GM23248 (cell line): Measurements from ENCODE around the gene OSBP2. TPM values are rescaled to one million over a fixed set of nuclear protein-coding genes. Genes with fewer than 3 reads are reported as not detected.

Source experiments
- DNase-seq: peaks from one replicate; pipeline ENCODE4 v3.0.0-alpha.2; 2015
- H2AFZ ChIP-seq: fragments of 200-600 bp; sonication (generic); 2 replicates; pipeline ENCODE4 v1.6.1; 2016; ENCODE audit warnings: antibody characterized with exemption
- H3F3A ChIP-seq: fragments of 200-600 bp; sonication (generic); 2 replicates; pipeline ENCODE4 v1.6.1; 2016; ENCODE audit warnings: mild to moderate bottlenecking, antibody characterized with exemption, mixed run types; ENCODE audit not compliant: insufficient read depth
- H3K27ac ChIP-seq: fragments of 200-600 bp; sonication (generic); 2 replicates; pipeline ENCODE4 v1.5.1; 2016; ENCODE audit warnings: mild to moderate bottlenecking
- H3K27me3 ChIP-seq: fragments of 200-600 bp; sonication (generic); replicated peaks from 2 replicates; pipeline ENCODE4 v1.6.1; 2016; ENCODE audit warnings: mild to moderate bottlenecking; ENCODE audit not compliant: insufficient read depth
- H3K36me3 ChIP-seq: fragments of 200-600 bp; sonication (generic); 2 replicates; pipeline ENCODE4 v1.6.1; 2016; ENCODE audit warnings: low read depth, mild to moderate bottlenecking
- H3K4me1 ChIP-seq: fragments of 200-600 bp; sonication (generic); 2 replicates; pipeline ENCODE4 v1.6.1; 2016; ENCODE audit warnings: mild to moderate bottlenecking; ENCODE audit not compliant: insufficient read depth
- H3K4me2 ChIP-seq: fragments of 200-600 bp; sonication (generic); one replicate; pipeline ENCODE4 v1.6.1; 2016; ENCODE audit warnings: mild to moderate bottlenecking; ENCODE audit not compliant: unreplicated experiment
- H3K4me3 ChIP-seq: fragments of 200-600 bp; sonication (generic); 2 replicates; pipeline ENCODE4 v1.5.1; 2016; ENCODE audit warnings: mild to moderate bottlenecking
- H3K79me2 ChIP-seq: fragments of 200-600 bp; sonication (generic); 2 replicates; pipeline ENCODE4 v1.6.1; 2016; ENCODE audit warnings: mild to moderate bottlenecking; ENCODE audit not compliant: insufficient read depth
- H3K9ac ChIP-seq: fragments of 200-600 bp; sonication (generic); 2 replicates; pipeline ENCODE4 v1.6.1; 2016; ENCODE audit warnings: mild to moderate bottlenecking
- H3K9me2 ChIP-seq: fragments of 200-600 bp; sonication (generic); 2 replicates; pipeline ENCODE4 v1.6.1; 2016; ENCODE audit warnings: mixed run types, mild to moderate bottlenecking, moderate library complexity; ENCODE audit not compliant: insufficient read depth
- H3K9me3 ChIP-seq: fragments of 200-600 bp; sonication (generic); one replicate; pipeline ENCODE4 v1.6.1; 2017; ENCODE audit warnings: low read depth
- H4K20me1 ChIP-seq: fragments of 200-600 bp; sonication (generic); 2 replicates; pipeline ENCODE4 v1.6.0; 2016; ENCODE audit not compliant: insufficient read depth
- EZH2 ChIP-seq: fragments of 200-600 bp; sonication (generic); IDR thresholded peaks from 2 replicates; pipeline ENCODE4 v1.6.1; 2018; ENCODE audit warnings: antibody characterized with exemption, mild to moderate bottlenecking; ENCODE audit not compliant: insufficient read depth, poor library complexity, severe bottlenecking
- EZH2phosphoT487 ChIP-seq: fragments of 200-600 bp; sonication (generic); IDR thresholded peaks from 2 replicates; pipeline ENCODE4 v1.6.1; 2018; ENCODE audit warnings: antibody characterized with exemption, moderate library complexity, mild to moderate bottlenecking, low read depth; ENCODE audit not compliant: insufficient read depth
- WGBS, 2 experiments: methylation state at CpG; one replicate each; pipeline ENCODE4 v1.1.6; 2015 to 2017; ENCODE audit warnings: low lambda C conversion rate in 2 of 2, low coverage in 1 of 2; ENCODE audit errors: missing lambda C conversion rate in 2 of 2; 5-methylcytosine and 5-hydroxymethylcytosine counted together
- in situ Hi-C: fragments of 300-500 bp; cut with MboI; formaldehyde crosslinking; loops from 2 replicates; pipeline ENCODE4 v1.15.0; 2020
- polyA plus RNA-seq: library from polyadenylated mRNA; unstranded; fragments of >200 nt; fragmentation: Nextera tagmentation; extraction: Ambion mirVana; gene quantifications from 2 replicates; pipeline ENCODE4 v1.2.1, GENCODE V29; 2016
- total RNA-seq: library from RNA; depleted of rRNA; stranded (reverse); fragments of >200 nt; shearing (Covaris generic); gene quantifications from 2 replicates; pipeline ENCODE4 v1.2.3, GENCODE V29; 2014

The OSBP2 gene
- total and polyA plus RNA-seq, 2 experiments from 2014 or later, result 1.1 to 1.3 TPM

DNA sequence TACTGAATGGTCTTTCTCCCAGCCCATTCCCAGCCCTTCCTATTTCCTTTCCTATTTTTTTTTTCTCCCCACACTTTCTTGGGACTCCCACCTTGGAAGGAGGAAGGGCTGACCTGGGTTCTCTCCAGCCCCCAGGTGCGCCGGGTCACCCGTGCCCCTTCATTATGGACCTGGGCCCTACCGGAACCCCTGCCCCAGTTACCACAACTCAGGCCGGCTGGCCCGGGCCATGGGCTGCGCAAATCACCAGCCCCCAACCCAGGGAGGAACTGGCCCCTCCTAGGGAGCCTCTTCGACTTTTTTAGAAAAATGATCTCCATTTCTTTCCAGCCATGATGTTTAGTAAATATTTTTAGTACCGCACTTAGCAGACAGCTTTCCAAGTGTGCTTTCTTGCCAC is 211.7 kb downstream of the OSBP2 start:
- in situ Hi-C loops, result loop anchor here (10.0 kb wide), 1 partner anchor 272 kb away; the partner anchor contains the start of gene SLC35E4
- Histone ChIP-seq H3K9me3 (no peaks in the 10 kb centered on the region), H3K36me3 (no peaks in the 10 kb centered on the region), H3K4me3 (no peak overlapping the region), H4K20me1 (no peaks in the 10 kb centered on the region), H3K27me3 (no peaks in the 10 kb centered on the region), H2AFZ (no peak overlapping the region), H3K9me2 (no peaks in the 10 kb centered on the region), H3K27ac (no peak overlapping the region), H3K9ac (no peak overlapping the region), H3F3A (no peaks in the 10 kb centered on the region), H3K79me2 (no peaks in the 10 kb centered on the region), H3K4me1 (no peaks in the 10 kb centered on the region), H3K4me2 (no peak overlapping the region)
- DNase-seq, result no peak
- no peak for TF ChIP-seq EZH2
- no peak for TF ChIP-seq EZH2phosphoT487
- WGBS, 2 experiments, result 96 to 99% methylated on average over 9 of the region's 9 CpGs

DNA sequence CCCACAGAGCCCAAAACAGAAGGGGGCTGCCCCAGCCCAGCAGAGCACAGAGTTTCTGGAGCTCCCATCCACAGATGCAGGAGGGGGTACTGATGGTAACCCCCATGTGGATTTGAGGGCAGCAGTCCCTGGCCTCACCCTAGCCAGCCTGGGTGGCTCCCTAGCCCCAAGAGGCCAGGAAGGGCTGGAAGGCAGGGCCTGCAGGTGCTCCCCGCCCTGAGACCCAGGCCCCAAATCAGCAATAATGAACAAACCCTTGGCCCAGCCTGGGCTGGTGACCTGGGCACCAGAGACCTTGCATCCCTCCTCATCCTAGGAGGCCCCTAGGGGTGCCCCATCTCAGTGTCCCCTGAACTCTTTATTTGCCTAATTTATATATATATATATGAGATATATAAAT is 212.3 kb downstream of the OSBP2 start:
- Histone ChIP-seq H3K9ac (no peak overlapping the region), H2AFZ (no peak overlapping the region), H3K4me3 (no peak overlapping the region), H3K9me3 (no peaks in the 10 kb centered on the region), H3K36me3 (no peaks in the 10 kb centered on the region), H3K9me2 (no peaks in the 10 kb centered on the region), H3K27me3 (no peaks in the 10 kb centered on the region), H3K79me2 (no peaks in the 10 kb centered on the region), H3K4me2 (no peak overlapping the region), H4K20me1 (no peaks in the 10 kb centered on the region), H3K27ac (no peak overlapping the region), H3F3A (no peaks in the 10 kb centered on the region), H3K4me1 (no peaks in the 10 kb centered on the region)
- 60 to 80% methylated on average over 1 of the region's 1 CpG for WGBS, 2 experiments
- in situ Hi-C loops, result loop anchor here (10.0 kb wide), 1 partner anchor 272 kb away; the partner anchor contains the start of gene SLC35E4
- DNase-seq, result no peak
- TF ChIP-seq EZH2phosphoT487 (no peak), EZH2 (no peak)

DNA sequence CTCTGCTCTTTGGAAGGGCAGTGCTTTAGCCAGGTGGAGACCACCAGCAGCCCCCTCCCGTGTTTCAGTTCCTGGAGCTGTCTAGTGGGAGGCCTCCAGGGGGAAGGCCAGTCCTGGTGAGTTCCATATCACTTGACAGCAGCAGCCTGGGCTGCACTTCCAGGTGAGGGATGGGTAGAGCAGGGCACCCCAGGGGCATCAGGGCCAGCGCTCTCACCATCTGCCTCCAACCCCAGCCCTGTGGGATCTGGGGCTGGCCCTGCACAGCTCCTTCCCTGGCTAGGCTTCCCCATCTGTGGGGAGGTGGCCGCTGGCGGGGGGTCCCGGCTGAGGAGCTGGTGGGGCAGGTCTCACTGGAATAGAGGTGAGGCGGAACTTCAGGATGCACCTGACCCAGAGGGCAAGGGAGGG is 213.4 kb downstream of the OSBP2 start:
- H3K9ac ChIP-seq, result no peak overlapping the region
- H3K9me2 ChIP-seq, result no peaks in the 10 kb centered on the region
- DNase-seq, result no peak
- no peak overlapping the region for H3K4me2 ChIP-seq
- H3K79me2 ChIP-seq, result no peaks in the 10 kb centered on the region
- no peak overlapping the region for H3K27ac ChIP-seq
- H3K27me3 ChIP-seq, result no peaks in the 10 kb centered on the region
- no peaks in the 10 kb centered on the region for H3K36me3 ChIP-seq
- in situ Hi-C loops, result loop anchor here (10.0 kb wide), 1 partner anchor 273 kb away; the partner anchor contains the start of gene SLC35E4
- H3K4me3 ChIP-seq, result no peak overlapping the region
- H3F3A ChIP-seq, result no peaks in the 10 kb centered on the region
- TF ChIP-seq EZH2 (no peak), EZH2phosphoT487 (no peak)
- H2AFZ ChIP-seq, result no peak overlapping the region
- WGBS, 2 experiments, result 81 to 82% methylated on average over 6 of the region's 6 CpGs
- H3K4me1 ChIP-seq, result no peaks in the 10 kb centered on the region
- no peaks in the 10 kb centered on the region for H4K20me1 ChIP-seq
- H3K9me3 ChIP-seq, result no peaks in the 10 kb centered on the region

DNA sequence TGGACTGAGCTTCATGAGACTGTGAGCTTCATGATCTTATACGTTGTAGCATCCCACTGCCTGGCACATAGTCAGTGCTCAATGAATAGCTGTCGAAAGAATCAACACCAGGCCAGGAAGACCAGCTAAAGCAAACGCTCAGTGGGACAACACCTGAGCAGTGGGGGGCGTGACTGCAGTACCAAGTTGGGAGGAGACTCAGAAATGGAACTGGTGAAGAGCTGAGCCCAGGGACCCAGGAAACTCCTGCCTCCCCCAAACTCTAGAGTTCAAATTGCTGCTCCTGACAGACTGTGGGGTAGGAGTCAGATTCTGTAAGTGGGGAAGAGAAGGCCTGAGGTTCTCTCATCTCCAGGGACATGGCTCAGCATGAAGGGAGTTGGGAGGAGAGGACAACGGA is 214.6 kb downstream of the OSBP2 start:
- Histone ChIP-seq H3K79me2 (no peaks in the 10 kb centered on the region), H3K36me3 (no peaks in the 10 kb centered on the region), H4K20me1 (no peaks in the 10 kb centered on the region), H3K9ac (no peak overlapping the region), H3K4me3 (no peak overlapping the region), H3K4me1 (no peaks in the 10 kb centered on the region), H3K27ac (no peak overlapping the region), H3K9me3 (no peaks in the 10 kb centered on the region), H3K4me2 (no peak overlapping the region), H3K9me2 (no peaks in the 10 kb centered on the region), H3F3A (no peaks in the 10 kb centered on the region), H2AFZ (no peak overlapping the region), H3K27me3 (no peaks in the 10 kb centered on the region)
- no peak for TF ChIP-seq EZH2phosphoT487
- no peak for TF ChIP-seq EZH2
- 89 to 90% methylated on average over 5 of the region's 5 CpGs for WGBS, 2 experiments
- no peak for DNase-seq
- in situ Hi-C loops, result loop anchor here (10.0 kb wide), 1 partner anchor 275 kb away; the partner anchor contains the start of gene SLC35E4

DNA sequence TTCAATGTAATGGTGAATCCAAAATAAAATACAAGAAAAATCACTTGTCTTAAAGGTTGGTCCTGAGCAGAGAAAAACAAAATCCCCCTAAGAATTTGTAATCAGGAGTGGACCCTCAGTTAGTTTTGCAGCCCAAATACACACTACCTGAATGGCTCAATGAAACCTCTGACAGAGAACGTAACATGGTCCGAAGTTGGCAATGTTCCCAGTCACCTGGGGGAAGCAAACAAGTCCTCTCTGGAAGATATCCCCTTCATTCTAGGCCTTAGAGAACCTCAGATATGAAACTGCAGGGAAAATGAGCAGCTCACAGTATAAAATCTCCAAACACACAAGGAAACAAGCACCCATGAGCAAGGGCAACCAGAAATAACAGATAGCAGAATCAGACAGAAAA is 215.7 kb downstream of the OSBP2 start:
- Histone ChIP-seq H3K9ac (no peak overlapping the region), H3K79me2 (no peaks in the 10 kb centered on the region), H3K4me2 (no peak overlapping the region), H3F3A (no peaks in the 10 kb centered on the region), H3K4me1 (no peaks in the 10 kb centered on the region), H3K36me3 (no peaks in the 10 kb centered on the region), H4K20me1 (no peaks in the 10 kb centered on the region), H3K27me3 (no peaks in the 10 kb centered on the region), H3K9me2 (no peaks in the 10 kb centered on the region), H2AFZ (no peak overlapping the region), H3K9me3 (no peaks in the 10 kb centered on the region), H3K27ac (no peak overlapping the region), H3K4me3 (no peak overlapping the region)
- WGBS, 2 experiments, result 87 to 91% methylated on average over 2 of the region's 2 CpGs
- no peak for DNase-seq
- in situ Hi-C loops, result no loop called here
- TF ChIP-seq EZH2phosphoT487 (no peak), EZH2 (no peak)
